HepG2 (cell line): Measurements from ENCODE around the gene NBEA. TPM values are rescaled to one million over a fixed set of nuclear protein-coding genes. Genes with fewer than 3 reads are reported as not detected.

Source experiments
- ATAC-seq: fragments of 200-7000 bp; cut with Tn5 transposase; 3 replicates; pipeline ENCODE4 v1.9.1; 2020; ENCODE audit warnings: mild to moderate bottlenecking, moderate library complexity
- BruUV-seq: library from RNA; stranded (reverse); fragments of 400-500 nt; replicated peaks from 2 replicates; lab custom pipeline; 2021; lab: Mats Ljungman, UMichigan
- CTCF ChIA-PET: fragments of 300-600 bp; formaldehyde crosslinking; extraction: SDS; loops from one replicate; lab custom pipeline; 2021; ENCODE audit warnings: low total read pairs, inconsistent platforms, low intra/inter-chr PET ratio; lab: Yijun Ruan, JAX
- POLR2A ChIA-PET: fragments of 350-600 bp; sonication (Branson Sonifier 250); formaldehyde crosslinking; loops from one replicate; lab custom pipeline; 2020; ENCODE audit warnings: antibody characterized with exemption, inconsistent platforms; lab: Yijun Ruan, JAX
- DNase-seq: peaks from one replicate; pipeline ENCODE4 v3.0.0-alpha.2; 2015; ENCODE audit warnings: low spot score
- FAIRE-seq: peaks from 3 replicates; lab custom pipeline; 2011; peaks lifted over from hg19 to GRCh38; lab: Jason Lieb, UNC
- H2AFZ ChIP-seq: one replicate; pipeline ENCODE4 v1.6.1; 2011; ENCODE audit warnings: low read length, inconsistent platforms
- H3K27ac ChIP-seq: fragments of 300-600 bp; 3 replicates; pipeline ENCODE4 v1.8.0; 2011; ENCODE audit warnings: mixed run types, mild to moderate bottlenecking, mixed read lengths, low read length, inconsistent platforms; ENCODE audit not compliant: insufficient read depth; ENCODE audit errors: extremely low read length
- H3K27me3 ChIP-seq, 2 experiments: fragments of 200-600 bp in 1 of 2; 2 replicates in 1 of 2; 3 replicates in 1 of 2; pipeline versions ENCODE4 v1.6.0 to v1.8.0; 2011; ENCODE audit warnings: low read length in 2 of 2, mild to moderate bottlenecking in 2 of 2, moderate library complexity in 2 of 2, inconsistent platforms in 1 of 2; ENCODE audit not compliant: insufficient read depth in 2 of 2, control insufficient read depth in 1 of 2
- H3K36me3 ChIP-seq, 2 experiments: fragments of 200-600 bp in 1 of 2; replicated peaks in 1 of 2; 2 replicates in 1 of 2; 3 replicates in 1 of 2; pipeline versions ENCODE4 v1.5.1 to v1.8.0; 2011; ENCODE audit warnings: low read length in 2 of 2, inconsistent platforms in 1 of 2; ENCODE audit not compliant: insufficient read depth in 2 of 2, control insufficient read depth in 1 of 2
- H3K4me1 ChIP-seq: 2 replicates; pipeline ENCODE4 v1.5.1; 2012; ENCODE audit warnings: low read length, inconsistent platforms; ENCODE audit not compliant: insufficient read depth
- H3K4me2 ChIP-seq: 2 replicates; pipeline ENCODE4 v1.6.0; 2011; ENCODE audit warnings: low read depth, low read length, inconsistent platforms
- H3K4me3 ChIP-seq, 3 experiments: fragments of 200-600 bp in 1 of 3; sonication (generic), shearing (Covaris generic) in 1 of 3; replicated peaks in 1 of 3; 2 replicates each; pipeline ENCODE4 v1.5.1; 2011 to 2016; ENCODE audit warnings: low read length in 3 of 3, inconsistent platforms in 2 of 3, low read depth in 2 of 3, mild to moderate bottlenecking in 2 of 3, control low read depth in 1 of 3, mixed read lengths in 1 of 3; ENCODE audit not compliant: insufficient read depth in 1 of 3
- H3K79me2 ChIP-seq: one replicate; pipeline ENCODE4 v1.6.1; 2011; ENCODE audit warnings: low read length, inconsistent platforms; ENCODE audit not compliant: insufficient read depth
- H3K9ac ChIP-seq: 2 replicates; pipeline ENCODE4 v1.6.0; 2011; ENCODE audit warnings: mild to moderate bottlenecking, low read depth, low read length, inconsistent platforms; ENCODE audit not compliant: insufficient read depth
- H3K9me3 ChIP-seq: 2 replicates; pipeline ENCODE4 v1.5.1; 2012; ENCODE audit warnings: mild to moderate bottlenecking, low read length
- H4K20me1 ChIP-seq: 2 replicates; pipeline ENCODE4 v1.6.0; 2011; ENCODE audit warnings: inconsistent platforms, mild to moderate bottlenecking, low read length, moderate library complexity; ENCODE audit not compliant: insufficient read depth
- CCAR2 ChIP-seq: fragments of 200-400 bp; formaldehyde crosslinking; optimal IDR thresholded peaks from 2 replicates; pipeline ENCODE3; 2018; ENCODE audit warnings: low read depth, mild to moderate bottlenecking, low read length, moderate library complexity
- CREM ChIP-seq, 2 experiments: sonication (generic) in 1 of 2; formaldehyde crosslinking in 1 of 2; IDR thresholded peaks; 2 replicates each; pipeline versions ENCODE4 v1.4.0 to v1.6.1; 2016 to 2020; ENCODE audit warnings: antibody characterized with exemption in 1 of 2, mild to moderate bottlenecking in 1 of 2, missing genetic modification reagents in 1 of 2
- EP300 ChIP-seq, 3 experiments: sonication (generic) in 1 of 3; formaldehyde crosslinking in 1 of 3; IDR thresholded peaks; 2 replicates each; pipeline versions ENCODE4 v1.5.1 to v1.6.1; 2011 to 2020; ENCODE audit warnings: low read depth in 2 of 3, low read length in 2 of 3, borderline replicate concordance in 1 of 3, improper control_type of control experiment in 1 of 3, mild to moderate bottlenecking in 1 of 3, missing genetic modification reagents in 1 of 3, moderate library complexity in 1 of 3
- HHEX ChIP-seq: IDR thresholded peaks from 2 replicates; pipeline ENCODE4 v1.6.1; 2016; ENCODE audit warnings: control low read depth
- KDM4B ChIP-seq: sonication (generic); formaldehyde crosslinking; IDR thresholded peaks from 2 replicates; pipeline ENCODE4 v1.4.0; 2020; ENCODE audit warnings: missing genetic modification reagents
- PHF20 ChIP-seq: sonication (generic); formaldehyde crosslinking; IDR thresholded peaks from 2 replicates; pipeline ENCODE4 v1.5.0; 2020; ENCODE audit warnings: mild to moderate bottlenecking, missing genetic modification reagents
- SKI ChIP-seq: fragments of 450-650 bp; IDR thresholded peaks from one replicate; pipeline ENCODE4 v1.6.1; 2018; ENCODE audit warnings: mild to moderate bottlenecking; ENCODE audit not compliant: partially characterized antibody
- SMARCE1 ChIP-seq: fragments of 450-650 bp; IDR thresholded peaks from 2 replicates; pipeline ENCODE4 v1.6.1; 2017; ENCODE audit warnings: borderline replicate concordance
- TAF1 ChIP-seq: sonication (generic); formaldehyde crosslinking; IDR thresholded peaks from 2 replicates; pipeline ENCODE4 v1.4.0; 2020; ENCODE audit warnings: missing genetic modification reagents
- ZFY ChIP-seq: sonication (generic); formaldehyde crosslinking; IDR thresholded peaks from 2 replicates; pipeline ENCODE4 v1.4.0; 2020; ENCODE audit warnings: missing genetic modification reagents
- ZNF430 ChIP-seq: sonication (generic); formaldehyde crosslinking; IDR thresholded peaks from 2 replicates; pipeline ENCODE4 v1.9.0; 2021; ENCODE audit warnings: mild to moderate bottlenecking, missing genetic modification reagents
- ZNF563 ChIP-seq: sonication (generic); formaldehyde crosslinking; IDR thresholded peaks from 2 replicates; pipeline ENCODE4 v1.8.0; 2022; ENCODE audit warnings: mild to moderate bottlenecking, moderate library complexity, missing genetic modification reagents
- ZNF567 ChIP-seq: sonication (generic); formaldehyde crosslinking; IDR thresholded peaks from 2 replicates; pipeline ENCODE4 v1.8.1; 2023; ENCODE audit warnings: mild to moderate bottlenecking, missing genetic modification reagents, borderline replicate concordance
- ZNF7 ChIP-seq: IDR thresholded peaks from 2 replicates; pipeline ENCODE4 v1.6.1; 2016; ENCODE audit warnings: missing biosample characterization, missing genetic modification reagents
- WGBS: methylation state at CpG from one replicate; pipeline ENCODE4 v1.1.6; 2017; ENCODE audit warnings: low lambda C conversion rate; 5-methylcytosine and 5-hydroxymethylcytosine counted together
- in situ Hi-C: cut with HindIII; loops from 2 replicates; pipeline ENCODE4 v1.10.0; 2017; ENCODE audit warnings: low pct_unique_long_range_greater_than_20kb; ENCODE audit not compliant: extremely low pct_ligation_motif_present
- intact Hi-C: fragments of 100-400 bp; cut with micrococcal nuclease; formaldehyde crosslinking; loops from one replicate; pipeline ENCODE4 v1.10.0; 2022; ENCODE audit not compliant: unreplicated experiment
- polyA plus RNA-seq, 8 experiments: library from polyadenylated mRNA; depleted of rRNA in 3 of 8; stranded (reverse) in 7 of 8; unstranded in 1 of 8; fragments of >200 nt; fragmentation: Illumina TruSeq in 4 of 8; extraction: Trizol in 4 of 8; gene quantifications; 2 replicates each; pipeline versions ENCODE4 v1.2.1 to v1.2.3, GENCODE V29; 2011 to 2016; ENCODE audit warnings: low read depth in 4 of 8, missing spikeins in 1 of 8, mixed read lengths in 1 of 8; ENCODE audit not compliant: insufficient read depth in 1 of 8
- total RNA-seq, 5 experiments: library from RNA; depleted of rRNA; stranded (reverse); fragments of >200 nt; fragmentation: Illumina TruSeq; extraction: Trizol; gene quantifications; 2 replicates each; pipeline ENCODE4 v1.2.3, GENCODE V29; 2016; ENCODE audit warnings: low read depth in 1 of 5
- TF ChIP-seq, protein P1 (sequence below): sonication (generic); formaldehyde crosslinking; IDR thresholded peaks from 2 replicates; pipeline ENCODE4 v1.5.1; 2020; ENCODE audit warnings: mild to moderate bottlenecking, missing genetic modification reagents, moderate library complexity
- TF ChIP-seq, protein P2 (sequence below): sonication (generic); formaldehyde crosslinking; IDR thresholded peaks from 2 replicates; pipeline ENCODE4 v1.9.0; 2021; ENCODE audit warnings: missing genetic modification reagents, mild to moderate bottlenecking, borderline replicate concordance

Gene NBEA
- total and polyA plus RNA-seq, 2 of the 13 experiments (the other 11 are each of a cell fraction or from before 2014, with no cell fraction given), result 2.7 to 2.8 TPM

DNA sequence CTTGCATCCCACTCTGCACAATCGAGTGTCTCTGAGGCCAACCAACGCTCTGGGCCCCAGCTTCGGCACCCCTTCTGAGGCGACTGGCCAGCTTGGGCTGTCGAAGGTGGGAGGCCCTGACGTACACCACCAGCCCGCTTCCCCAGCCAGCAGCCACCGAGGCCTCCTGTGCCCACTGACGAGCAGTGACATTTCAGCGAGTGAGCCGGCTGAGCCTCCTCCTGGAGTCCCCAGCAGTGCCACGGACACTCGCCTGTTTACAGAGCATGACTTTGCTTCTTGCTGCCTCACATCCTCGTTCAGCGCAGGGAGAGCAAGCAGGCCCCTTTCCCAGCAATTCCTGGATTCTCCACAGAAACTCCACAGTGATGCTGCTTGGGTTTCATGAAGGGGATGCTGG is 774.7 kb downstream of the NBEA start (continued):
- no peak for TF ChIP-seq ZNF563 (CRISPR knock-in tag)

GRCh38 chr13:35718084-35718483 is 776.0 kb downstream of the NBEA start:
- no peaks in the 10 kb centered on the region for H3K79me2 ChIP-seq
- WGBS, result 9% methylated on average over 5 of the region's 5 CpGs
- 0 out of 2 replicates have a peak, but pooled peaks cover 10% of the 10 kb centered on the region for H3K4me1 ChIP-seq
- no peak for FAIRE-seq
- no peaks in the 10 kb centered on the region for H3K36me3 ChIP-seq
- H3K9ac ChIP-seq, result no peak overlapping the region
- no peak overlapping the region for H3K27ac ChIP-seq
- H2AFZ ChIP-seq, result no peak overlapping the region
- peaks cover 0 to 19% of the 10 kb centered on the region in 2 experiments; a peak in 1 of 5 replicates for H3K27me3 ChIP-seq
- no peak overlapping the region for H3K4me3 ChIP-seq
- peak; percentile 45; the same call in 1 of the 3 replicates for ATAC-seq
- 0 out of 2 replicates have a peak, but pooled peaks cover under 1% of the 10 kb centered on the region for H4K20me1 ChIP-seq
- no peak overlapping the region for H3K4me2 ChIP-seq
- no peak for TF ChIP-seq KDM4B (CRISPR knock-in tag)
- no peak for TF ChIP-seq ZNF430 (CRISPR knock-in tag)
- no peak for TF ChIP-seq TAF1 (CRISPR knock-in tag)
- TF ChIP-seq ZNF7, result no peak
- no peak for TF ChIP-seq CCAR2
- TF ChIP-seq, protein P1, sequence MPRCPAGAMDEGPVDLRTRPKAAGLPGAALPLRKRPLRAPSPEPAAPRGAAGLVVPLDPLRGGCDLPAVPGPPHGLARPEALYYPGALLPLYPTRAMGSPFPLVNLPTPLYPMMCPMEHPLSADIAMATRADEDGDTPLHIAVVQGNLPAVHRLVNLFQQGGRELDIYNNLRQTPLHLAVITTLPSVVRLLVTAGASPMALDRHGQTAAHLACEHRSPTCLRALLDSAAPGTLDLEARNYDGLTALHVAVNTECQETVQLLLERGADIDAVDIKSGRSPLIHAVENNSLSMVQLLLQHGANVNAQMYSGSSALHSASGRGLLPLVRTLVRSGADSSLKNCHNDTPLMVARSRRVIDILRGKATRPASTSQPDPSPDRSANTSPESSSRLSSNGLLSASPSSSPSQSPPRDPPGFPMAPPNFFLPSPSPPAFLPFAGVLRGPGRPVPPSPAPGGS (CRISPR knock-in tag), result no peak
- no peak for TF ChIP-seq ZNF567 (CRISPR knock-in tag)
- no peak for TF ChIP-seq CREM (IDR thresholded peaks at IDR 0.05)
- TF ChIP-seq CREM (CRISPR knock-in tag; IDR thresholded peaks at IDR 0.05), result no peak
- TF ChIP-seq SMARCE1, result no peak
- TF ChIP-seq EP300 (IDR thresholded peaks at IDR 0.05; ENCODE audit: low read depth in 2 of 2, low read length in 2 of 2), result no peak
- no peak for TF ChIP-seq EP300 (CRISPR knock-in tag; IDR thresholded peaks at IDR 0.05; ENCODE audit: borderline replicate concordance)
- TF ChIP-seq, protein P2, sequence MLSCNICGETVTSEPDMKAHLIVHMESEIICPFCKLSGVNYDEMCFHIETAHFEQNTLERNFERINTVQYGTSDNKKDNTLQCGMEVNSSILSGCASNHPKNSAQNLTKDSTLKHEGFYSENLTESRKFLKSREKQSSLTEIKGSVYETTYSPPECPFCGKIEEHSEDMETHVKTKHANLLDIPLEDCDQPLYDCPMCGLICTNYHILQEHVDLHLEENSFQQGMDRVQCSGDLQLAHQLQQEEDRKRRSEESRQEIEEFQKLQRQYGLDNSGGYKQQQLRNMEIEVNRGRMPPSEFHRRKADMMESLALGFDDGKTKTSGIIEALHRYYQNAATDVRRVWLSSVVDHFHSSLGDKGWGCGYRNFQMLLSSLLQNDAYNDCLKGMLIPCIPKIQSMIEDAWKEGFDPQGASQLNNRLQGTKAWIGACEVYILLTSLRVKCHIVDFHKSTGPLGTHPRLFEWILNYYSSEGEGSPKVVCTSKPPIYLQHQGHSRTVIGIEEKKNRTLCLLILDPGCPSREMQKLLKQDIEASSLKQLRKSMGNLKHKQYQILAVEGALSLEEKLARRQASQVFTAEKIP, result no peak
- TF ChIP-seq HHEX (CRISPR knock-in tag), result no peak
- no peak for TF ChIP-seq ZFY (CRISPR knock-in tag)
- TF ChIP-seq SKI, result no peak
- TF ChIP-seq PHF20 (CRISPR knock-in tag), result no peak
- TF ChIP-seq, all 625 proteins: peak for 0
- H3K9me3 ChIP-seq, result no peaks in the 10 kb centered on the region
- in situ Hi-C loops, result loop anchor here (25.0 kb wide), 1 partner anchor 506 kb away; no protein-coding TSS in a partner anchor
- CTCF ChIA-PET, result no interaction called here
- DNase-seq, result no peak
- intact Hi-C loops, result no loop called here
- POLR2A ChIA-PET, result no interaction called here
- no TSS peak for BruUV-seq
